GM19463 (cell line): ENCODE results near the gene GGTLC1.
A peak's percentile ranks its signal among the peaks of the same experiment; 100 is the strongest.

Source experiments
- ATAC-seq: cut with Tn5 transposase; IDR thresholded peaks from one replicate; pipeline ENCODE4 v1.9.1; 2021; ENCODE audit warnings: mild to moderate bottlenecking, moderate library complexity; ENCODE audit not compliant: unreplicated experiment

The GGTLC1 gene

DNA sequence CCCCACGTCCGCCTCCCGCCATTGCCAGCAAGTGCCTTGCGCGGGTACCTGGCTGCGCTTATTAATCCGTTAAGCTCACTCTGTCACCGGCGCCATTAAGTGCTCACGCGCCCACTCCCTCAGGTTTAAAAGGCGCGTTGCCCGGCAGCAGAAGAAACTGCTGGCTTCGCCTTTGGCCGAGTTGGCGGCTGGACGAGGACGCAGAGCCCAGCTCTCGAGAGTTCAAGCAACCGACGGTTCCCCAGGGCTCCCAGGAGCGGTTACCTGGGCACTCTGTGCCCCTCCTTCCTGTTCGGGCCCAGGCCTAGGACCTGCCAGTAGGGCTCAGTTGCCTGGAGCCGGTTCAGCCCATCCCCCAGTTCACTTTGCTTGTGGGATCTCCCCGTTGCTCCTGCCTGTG lies at the start of gene GGTLC1:
Gene GGTLC1, minus strand, starts transcription at position 219 of the 400 bp plus-strand sequence. CDS start 2,168 bp downstream, outside the sequence.
- no peak for ATAC-seq

DNA sequence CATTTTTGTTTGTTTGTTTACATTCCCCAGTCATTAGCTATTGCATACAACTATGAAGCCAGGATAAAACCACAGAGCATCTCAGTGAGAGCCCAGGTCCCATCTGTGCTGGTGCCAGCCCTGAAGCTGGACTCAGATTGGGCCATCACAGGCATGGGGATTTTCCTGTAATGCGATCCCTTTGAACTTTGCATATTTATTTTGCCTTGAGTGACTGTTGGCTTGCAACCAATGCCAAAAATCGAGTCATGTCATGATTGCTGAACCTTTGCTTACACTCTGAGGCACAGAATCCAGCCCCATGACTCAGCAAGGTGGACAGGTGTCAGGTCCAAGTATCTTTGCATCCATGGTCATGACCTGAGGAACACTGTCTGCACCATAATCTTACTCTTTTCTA lies 46.2 kb upstream of the GGTLC1 start:
- ATAC-seq, result no peak

DNA sequence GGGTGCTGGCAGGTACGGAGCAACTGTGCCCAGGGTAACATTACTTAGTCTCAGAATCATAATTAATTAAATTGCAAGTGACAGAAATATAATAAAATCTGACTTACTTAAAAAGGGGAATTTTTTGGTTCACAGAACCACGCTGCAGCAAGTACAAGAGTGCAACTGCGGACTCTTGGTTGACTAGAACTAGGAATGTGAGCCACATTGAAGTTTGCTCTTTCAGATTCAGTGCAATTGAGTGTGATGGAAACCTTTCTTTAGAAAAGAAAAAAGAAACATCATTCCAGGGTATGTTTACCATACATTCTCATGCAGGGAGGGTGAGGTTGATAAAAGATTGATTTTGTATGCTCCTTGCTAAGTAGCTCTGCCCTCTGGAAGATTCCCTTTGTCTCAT lies 45.0 kb upstream of the GGTLC1 start:
- no peak for ATAC-seq

DNA sequence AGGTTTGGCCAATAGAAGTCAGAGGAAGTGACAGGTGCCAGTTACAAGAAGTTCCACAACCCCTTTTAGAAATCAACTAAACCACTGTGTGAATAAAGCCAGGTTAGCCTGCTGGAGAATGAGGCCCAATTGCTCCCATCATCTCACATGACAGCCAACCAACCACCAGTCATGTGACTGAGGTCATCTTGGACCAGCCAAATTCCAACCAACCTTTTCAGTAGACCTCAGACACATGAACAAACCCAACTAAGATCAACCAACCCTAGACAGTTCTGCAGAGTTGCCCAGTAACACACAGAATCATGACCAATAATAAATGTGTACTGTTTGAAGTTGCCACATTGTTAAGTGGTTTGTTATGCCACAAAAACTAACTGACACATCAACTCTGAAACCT lies 44.6 kb upstream of the GGTLC1 start:
- ATAC-seq, result no peak

DNA sequence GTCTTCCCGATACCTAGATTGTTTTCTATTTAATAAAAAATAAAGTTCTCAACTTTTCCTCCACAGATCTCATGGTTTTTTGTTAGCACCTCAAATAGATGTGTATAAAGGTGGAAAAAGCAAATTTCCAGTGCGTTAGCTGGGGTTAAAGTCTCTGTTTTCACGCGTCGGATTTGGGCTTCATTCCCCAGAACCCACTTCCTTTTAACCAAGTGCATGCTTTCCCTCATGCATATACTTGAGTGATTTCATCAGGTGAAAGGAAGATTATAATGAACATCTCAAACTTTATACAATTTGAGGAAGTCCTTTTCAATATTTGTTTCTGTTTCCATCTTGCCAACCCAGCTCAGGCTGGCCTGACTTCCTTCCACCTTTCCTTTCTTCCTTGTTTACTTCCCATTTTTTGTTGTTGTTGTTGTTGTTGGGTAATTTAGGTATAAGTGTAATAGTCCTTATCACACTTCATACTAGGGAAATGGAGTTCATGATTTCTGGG lies 43.9 kb upstream of the GGTLC1 start:
- no peak for ATAC-seq

DNA sequence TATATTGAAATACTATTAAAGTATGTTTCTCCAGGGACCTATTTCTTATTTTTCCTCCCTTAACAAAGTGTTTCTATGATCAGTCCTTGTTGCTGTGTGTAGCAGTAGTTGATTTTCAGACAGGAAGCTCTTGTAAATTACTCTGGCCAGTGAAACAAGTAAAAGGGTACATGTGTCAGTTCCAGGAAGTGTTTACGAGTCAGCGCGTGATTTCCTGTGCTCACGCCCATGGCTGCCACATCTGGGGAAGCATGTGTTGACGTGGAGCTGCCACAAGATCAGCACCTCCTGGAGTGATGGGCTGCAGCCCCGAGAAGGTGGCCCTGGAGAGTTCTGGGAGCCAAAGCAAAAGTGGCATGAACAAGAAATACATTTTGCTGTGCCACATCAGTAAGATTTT lies 38.6 kb upstream of the GGTLC1 start:
- no peak for ATAC-seq

DNA sequence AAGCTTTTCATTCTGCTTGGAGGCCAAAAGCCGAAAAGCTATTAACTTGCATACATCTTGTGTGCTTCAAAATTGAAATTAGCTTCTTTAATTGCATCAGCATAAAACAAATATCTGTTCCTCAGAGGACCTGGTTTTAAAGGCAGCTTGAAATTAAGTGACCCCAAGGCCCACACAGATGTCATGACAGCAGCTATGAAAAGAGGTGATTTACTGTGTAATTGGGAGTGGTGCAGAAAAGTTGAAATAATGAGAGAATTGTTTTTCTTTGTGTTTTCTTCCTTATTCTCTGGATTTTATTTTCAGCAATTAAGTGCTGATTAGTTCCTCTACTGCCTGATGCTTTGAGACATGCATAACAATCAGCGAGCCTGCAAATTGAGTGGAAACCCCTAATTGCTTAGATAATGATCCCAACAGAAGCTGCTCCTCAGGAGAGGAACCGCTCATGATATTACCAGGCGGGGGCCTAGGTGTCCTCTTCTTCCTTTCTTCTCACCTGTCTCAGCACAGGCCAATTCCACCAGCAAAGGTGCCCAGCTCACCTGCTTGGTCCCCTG lies 34.1 kb upstream of the GGTLC1 start:
- ATAC-seq, result no peak

DNA sequence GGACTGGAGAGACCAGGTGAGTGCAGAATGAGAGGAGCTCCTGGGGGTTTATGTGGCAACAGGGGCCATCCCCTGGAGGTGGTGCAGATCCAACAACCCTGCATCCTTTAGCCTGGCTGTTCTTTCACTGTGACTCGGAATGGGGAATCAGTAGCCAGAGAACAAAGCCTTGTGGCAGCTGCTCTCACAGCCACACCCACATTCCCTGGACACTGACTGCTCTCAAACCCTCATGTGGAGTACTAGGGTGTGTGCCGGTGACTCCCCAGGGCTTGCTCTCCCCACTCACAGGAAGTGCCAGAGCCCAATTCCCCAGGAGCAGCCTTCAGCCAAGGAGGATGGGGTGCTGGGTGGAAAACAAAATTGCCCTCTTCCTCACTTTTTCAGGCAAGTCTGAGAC lies 30.2 kb upstream of the GGTLC1 start:
- no peak for ATAC-seq

DNA sequence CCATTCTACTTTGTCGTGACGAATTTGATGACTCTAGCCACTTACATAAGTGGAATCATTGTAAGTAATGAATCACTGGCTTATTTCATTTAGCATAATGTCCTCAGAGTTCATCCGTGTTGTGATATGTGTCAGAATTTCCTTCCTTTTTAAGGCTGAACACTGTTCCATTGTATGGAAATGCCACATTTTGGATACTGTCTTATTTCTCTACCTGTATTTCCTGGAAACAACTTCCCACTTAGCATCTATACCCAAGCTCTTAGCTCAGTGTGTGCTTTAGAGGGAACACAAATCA lies 28.8 kb upstream of the GGTLC1 start:
- no peak for ATAC-seq

DNA sequence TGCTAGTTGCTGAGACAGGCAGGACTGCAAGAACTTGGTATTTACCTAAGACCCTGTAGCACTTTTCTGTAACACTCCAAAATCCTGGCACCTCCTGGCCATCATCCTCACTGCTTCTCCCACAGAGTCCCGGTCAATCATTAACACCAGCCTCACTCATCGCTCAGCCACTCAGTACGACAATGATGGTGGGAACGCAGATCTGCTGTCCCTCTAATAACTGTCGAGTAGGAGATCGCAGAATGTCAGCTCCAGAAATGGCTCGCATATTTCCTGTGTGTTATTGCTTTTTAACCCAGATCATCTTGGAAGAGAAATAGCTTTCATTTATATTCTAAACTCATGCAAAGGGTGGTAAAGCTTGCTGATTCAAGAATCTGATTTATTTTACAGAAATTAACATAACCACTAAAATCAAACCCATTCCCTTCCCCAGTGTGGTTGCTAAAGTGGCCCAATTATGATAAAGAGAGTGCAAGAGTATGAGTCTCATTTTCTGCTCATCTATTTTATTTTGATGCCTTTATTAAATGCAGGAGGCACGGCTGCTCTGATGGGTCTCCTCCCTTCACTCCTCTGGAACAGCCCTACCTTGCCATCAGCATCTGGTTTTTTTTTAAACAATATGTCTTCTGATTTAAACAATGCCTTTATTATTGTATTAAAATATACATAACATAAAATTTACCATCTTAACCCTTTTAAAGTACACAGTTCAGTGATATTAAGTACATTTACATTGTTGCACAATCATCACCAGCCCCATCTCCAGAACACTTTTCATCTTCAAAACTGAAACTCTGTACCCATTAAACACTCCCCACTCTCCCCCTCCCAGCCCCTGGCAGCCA lies 28.3 kb upstream of the GGTLC1 start:
- ATAC-seq, result no peak

DNA sequence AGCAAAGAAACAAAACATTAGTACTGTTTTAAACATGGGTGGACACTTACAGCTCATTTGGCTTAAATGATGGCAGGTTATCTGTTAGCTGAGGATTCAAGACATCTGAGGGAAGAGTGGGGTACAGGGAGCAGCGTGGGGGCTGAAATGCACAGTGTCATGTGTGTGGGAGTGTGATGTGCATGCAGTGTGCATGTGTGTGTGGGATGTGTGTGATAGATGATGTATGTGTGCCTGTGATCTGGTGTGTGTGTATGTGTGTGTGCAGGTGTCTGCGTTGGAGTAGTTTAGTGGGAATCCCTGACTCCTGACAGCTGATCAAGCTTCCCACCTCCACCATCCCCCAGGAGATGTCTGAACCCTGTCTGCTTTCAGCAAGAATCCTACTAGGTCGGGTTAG lies 25.4 kb upstream of the GGTLC1 start:
- ATAC-seq, result no peak

DNA sequence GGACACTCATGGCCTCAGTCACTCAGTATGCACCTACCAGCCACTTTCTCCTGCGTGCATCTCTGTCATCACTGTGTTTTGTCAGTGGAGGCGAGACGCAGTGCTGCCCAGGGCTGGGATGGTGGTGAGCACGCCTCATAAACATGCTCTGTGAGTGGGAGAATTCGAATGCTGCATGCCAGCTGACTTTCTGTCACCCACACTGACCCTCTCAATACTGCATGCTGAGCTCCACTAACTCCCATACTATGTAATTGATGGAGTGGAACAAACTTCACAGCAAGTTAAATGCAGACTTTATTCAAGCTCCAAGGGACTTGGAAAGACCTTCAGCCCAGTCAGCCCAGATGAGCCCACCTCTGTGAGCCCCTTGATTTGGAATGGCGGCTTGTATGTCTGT lies 22.7 kb upstream of the GGTLC1 start:
- no peak for ATAC-seq

DNA sequence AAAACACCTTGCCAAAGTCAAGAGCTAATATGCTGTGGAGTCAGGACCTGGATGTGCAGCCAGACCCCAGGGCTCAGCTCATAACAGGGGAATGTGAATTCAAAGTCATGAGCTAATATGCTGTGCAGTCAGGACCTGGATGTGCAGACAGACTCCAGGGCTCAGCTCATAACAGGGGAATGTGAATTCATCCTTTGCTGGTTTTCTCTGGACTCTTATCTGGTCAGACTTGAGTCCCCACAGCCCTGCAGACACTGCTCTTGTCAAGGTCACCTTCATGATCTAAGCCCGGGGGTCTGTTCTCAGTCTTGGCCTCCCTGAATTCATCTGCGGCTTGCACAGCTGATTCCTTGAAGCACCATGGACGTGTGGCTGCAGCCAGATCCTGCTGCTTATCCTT lies 19.2 kb upstream of the GGTLC1 start:
- no peak for ATAC-seq

DNA sequence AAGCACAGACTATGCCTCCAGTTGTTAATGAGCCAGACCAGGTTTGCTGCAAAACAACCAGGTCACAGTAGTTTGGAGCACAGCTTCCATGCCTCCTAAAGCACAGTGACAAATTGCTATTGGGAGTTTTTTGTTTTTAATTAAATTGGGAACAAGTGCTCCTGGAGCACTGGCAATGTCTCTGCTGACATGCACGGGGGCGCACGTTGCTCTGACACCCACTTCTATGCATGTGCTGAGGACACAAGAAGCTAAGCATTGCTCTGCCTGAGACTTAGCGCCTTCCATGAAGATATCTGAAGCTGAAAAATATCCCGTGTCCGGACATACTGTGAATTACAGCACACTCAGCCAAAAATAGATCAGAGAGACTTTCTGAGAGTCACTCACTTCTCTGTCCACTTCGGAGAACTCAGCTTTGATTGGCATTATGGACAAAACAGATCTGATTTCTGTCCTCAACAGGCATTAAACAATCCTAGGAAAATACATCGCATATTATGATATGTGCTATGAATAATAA lies 18.6 kb upstream of the GGTLC1 start:
- no peak for ATAC-seq

DNA sequence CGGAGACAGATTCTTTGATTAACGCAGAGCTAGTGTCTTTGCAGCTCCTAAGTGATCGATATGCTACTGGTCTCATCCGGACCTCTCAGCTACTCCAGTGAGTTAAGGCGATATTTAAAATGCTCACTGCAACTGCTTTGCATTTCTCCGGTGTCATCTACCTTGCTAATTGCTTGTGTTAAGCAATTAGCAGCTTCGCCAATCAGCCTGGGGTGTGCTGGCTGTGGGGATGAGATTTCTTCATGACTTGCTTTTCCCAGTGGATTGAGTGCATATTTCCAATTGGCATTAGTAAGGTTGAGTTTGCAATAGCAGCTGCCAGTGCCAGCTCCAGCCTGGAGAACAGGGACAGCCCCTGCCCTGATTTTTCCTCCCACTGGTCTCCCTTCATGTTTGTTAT lies 18.0 kb upstream of the GGTLC1 start:
- no peak for ATAC-seq

DNA sequence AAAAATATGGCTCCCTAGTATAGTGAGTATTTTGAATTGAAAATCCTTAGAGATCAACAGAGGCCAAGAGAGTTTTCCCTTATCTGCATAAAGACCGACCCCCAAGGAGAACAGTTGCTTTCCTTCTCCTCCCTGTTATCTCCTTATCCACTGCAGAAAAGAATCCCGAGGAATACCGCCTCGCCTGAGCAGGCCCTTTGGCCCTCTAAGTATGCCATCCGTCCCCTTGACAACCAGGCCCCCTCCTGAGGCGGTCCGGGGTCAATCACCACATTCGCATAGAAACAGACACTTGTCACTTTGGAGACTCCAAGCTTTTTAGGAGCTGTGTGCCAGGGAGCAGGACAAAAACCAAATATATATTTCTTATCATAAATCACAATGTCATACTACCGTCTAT lies 15.9 kb upstream of the GGTLC1 start:
- no peak for ATAC-seq

DNA sequence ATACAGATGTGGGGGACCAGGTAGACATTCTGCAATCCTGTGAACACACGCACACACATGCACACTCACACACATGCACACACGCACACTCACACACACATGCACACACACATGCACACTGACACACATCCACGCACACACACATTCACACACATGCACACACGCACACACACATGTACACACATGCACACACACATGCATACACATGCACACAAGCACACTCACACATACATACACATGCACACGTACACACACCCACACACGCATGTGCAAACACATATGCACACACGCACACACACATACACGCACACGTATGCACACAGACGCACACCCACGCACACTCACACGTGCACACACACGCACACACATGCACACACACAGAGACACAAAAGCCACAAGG lies 14.3 kb upstream of the GGTLC1 start:
- ATAC-seq, result no peak

DNA sequence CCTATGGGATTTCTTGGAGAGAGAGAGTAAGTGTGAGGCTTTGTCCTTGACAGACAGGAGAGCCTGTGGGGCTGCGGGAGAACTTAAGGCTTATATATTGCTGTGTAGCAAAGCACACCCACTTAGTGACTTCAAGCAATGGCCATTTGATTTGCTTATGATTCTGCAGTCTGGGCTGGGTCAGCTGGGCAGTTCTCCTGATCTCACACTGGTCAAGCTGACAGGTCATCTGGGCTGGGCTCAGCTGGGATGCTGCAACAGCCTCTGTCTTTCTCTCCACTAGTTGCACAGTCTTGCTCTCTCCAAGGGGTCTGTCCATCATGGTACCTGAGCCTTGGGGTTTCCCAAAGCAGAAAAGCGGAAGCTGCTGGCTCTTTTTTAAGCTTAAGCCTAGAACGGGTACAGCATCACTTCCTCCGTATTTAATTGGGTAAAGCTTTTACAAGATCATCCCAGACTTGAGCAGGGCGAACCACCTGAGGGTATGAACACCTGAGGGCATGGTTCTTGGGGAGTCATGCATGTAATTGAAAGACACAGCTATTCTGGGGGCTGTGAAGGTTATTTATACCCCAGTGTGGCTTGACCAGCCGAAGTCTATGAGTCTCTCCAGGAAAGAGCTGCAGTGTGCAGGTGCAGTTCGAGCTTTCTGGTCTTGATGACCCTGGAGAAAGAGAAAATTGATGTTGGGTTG lies 13.3 kb upstream of the GGTLC1 start:
- ATAC-seq, result no peak

DNA sequence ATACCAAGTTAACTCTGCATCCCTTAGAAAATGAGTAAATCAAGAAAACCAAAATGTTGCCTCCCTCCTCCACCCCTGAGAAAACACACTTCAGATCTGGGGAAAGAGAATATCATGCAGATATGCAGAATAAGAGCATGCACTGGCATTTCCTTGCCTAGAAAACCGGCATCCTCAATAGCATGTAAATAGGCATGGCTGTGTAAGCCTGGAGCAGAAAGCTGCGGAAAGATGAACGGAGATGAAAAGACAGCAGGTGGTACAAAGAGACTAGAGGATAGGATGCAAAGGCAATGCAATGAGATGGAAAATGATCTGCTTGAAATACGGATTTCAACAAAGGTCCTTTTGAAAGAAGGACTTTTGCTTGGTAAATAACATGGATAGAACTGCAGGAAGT lies 10.3 kb upstream of the GGTLC1 start:
- no peak for ATAC-seq

DNA sequence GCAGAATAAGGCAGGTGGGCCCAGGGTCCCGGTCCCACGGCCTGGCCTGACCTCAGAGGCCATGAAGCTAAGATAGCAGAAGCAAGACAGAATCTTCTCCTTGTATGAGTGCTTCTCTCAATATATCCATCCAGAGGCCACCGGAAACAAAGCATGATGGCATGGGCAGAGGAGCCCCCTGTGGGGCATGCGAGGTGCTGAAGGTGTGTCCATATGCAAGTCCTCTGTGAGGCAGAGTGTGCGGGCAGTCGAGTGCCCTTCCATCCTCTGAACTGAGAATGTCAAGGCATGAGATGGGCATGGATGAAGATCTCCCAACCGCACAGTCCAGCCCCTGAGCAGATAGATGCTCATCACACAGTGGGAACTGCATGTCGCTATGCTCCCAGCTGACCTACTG lies 9.8 kb upstream of the GGTLC1 start:
- no peak for ATAC-seq

DNA sequence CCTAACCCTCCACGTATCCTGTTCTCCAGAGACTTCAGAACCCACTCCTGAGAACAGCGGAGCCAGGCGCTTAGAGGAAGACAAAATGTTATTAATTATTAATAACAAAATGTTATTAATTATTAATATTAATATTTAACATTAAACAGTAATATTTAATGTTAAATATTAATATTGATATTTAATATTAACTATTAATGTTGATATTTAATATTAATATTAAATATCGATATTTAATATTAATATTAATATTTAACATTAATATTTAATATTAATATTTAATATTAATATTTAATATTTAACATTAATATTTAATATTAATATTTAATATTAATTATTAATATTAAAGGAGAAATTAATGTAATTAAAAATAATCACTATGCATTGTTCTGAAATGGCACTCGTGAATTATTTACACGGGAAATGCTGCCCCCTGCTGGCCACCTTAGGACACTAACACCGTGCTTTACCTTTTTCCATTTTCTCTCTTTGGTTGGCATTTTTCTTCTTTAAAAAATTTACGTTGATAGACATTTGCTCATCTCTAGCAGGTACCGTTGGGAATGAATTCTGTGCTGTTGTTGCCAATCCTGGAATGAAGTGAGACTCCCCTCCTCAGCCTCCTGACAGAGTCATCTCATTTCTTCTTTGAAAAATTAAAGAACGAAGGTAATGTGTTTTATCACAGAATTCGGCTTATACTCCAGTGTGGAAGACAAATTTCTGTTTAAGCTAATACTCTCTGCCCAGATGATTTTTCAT lies 7.5 kb upstream of the GGTLC1 start:
- peak; percentile 45 for ATAC-seq
